HepG2 (cell line): ENCODE data around the gene MBTD1. TPM values are rescaled to one million over a fixed set of nuclear protein-coding genes. Genes with fewer than 3 reads are reported as not detected.

ENCODE experiments used
- CREBL2 ChIP-seq: sonication (generic); formaldehyde crosslinking; IDR thresholded peaks from 2 replicates; pipeline ENCODE4 v1.8.1; 2023; ENCODE audit warnings: missing genetic modification reagents, mild to moderate bottlenecking, borderline replicate concordance
- EP300 ChIP-seq, 3 experiments: sonication (generic) in 1 of 3; formaldehyde crosslinking in 1 of 3; IDR thresholded peaks; 2 replicates each; pipeline versions ENCODE4 v1.5.1 to v1.6.1; 2011 to 2020; ENCODE audit warnings: low read depth in 2 of 3, low read length in 2 of 3, borderline replicate concordance in 1 of 3, improper control_type of control experiment in 1 of 3, mild to moderate bottlenecking in 1 of 3, missing genetic modification reagents in 1 of 3, moderate library complexity in 1 of 3
- ETS1 ChIP-seq: sonication (generic); formaldehyde crosslinking; IDR thresholded peaks from 2 replicates; pipeline ENCODE4 v1.4.0; 2020; ENCODE audit warnings: missing genetic modification reagents
- ETV6 ChIP-seq: sonication (generic); formaldehyde crosslinking; conservative IDR thresholded peaks from 2 replicates; pipeline ENCODE4 v1.4.0; 2020; ENCODE audit warnings: missing genetic modification reagents
- EZH2 ChIP-seq: conservative IDR thresholded peaks from 2 replicates; pipeline ENCODE4 v1.6.1; 2012; ENCODE audit warnings: mild to moderate bottlenecking, low read depth, low read length, moderate library complexity
- GTF2F1 ChIP-seq: fragments of 150-350 bp; IDR thresholded peaks from 2 replicates; pipeline ENCODE4 v1.6.1; 2014; ENCODE audit warnings: low read length
- HNRNPLL ChIP-seq: fragments of 200-400 bp; formaldehyde crosslinking; IDR thresholded peaks from 2 replicates; pipeline ENCODE4 v1.6.1; 2017; ENCODE audit warnings: mild to moderate bottlenecking, low read depth, low read length; ENCODE audit not compliant: poor library complexity, severe bottlenecking
- HOXD1 ChIP-seq: sonication (generic); formaldehyde crosslinking; IDR thresholded peaks from 2 replicates; pipeline ENCODE4 v1.5.0; 2020; ENCODE audit warnings: missing genetic modification reagents
- MAFG ChIP-seq: sonication (generic); formaldehyde crosslinking; IDR thresholded peaks from 2 replicates; pipeline ENCODE4 v1.5.1; 2020; ENCODE audit warnings: mild to moderate bottlenecking, missing genetic modification reagents
- REPIN1 ChIP-seq: sonication (generic); formaldehyde crosslinking; IDR thresholded peaks from 2 replicates; pipeline ENCODE4 v1.8.0; 2022; ENCODE audit warnings: missing genetic modification reagents, low read depth, mild to moderate bottlenecking, borderline replicate concordance
- RXRA ChIP-seq: sonication (generic); formaldehyde crosslinking; IDR thresholded peaks from 2 replicates; pipeline ENCODE4 v1.5.1; 2020; ENCODE audit warnings: missing genetic modification reagents
- SMARCC2 ChIP-seq: fragments of 450-650 bp; IDR thresholded peaks from 2 replicates; pipeline ENCODE4 v1.6.1; 2017; ENCODE audit warnings: antibody characterized with exemption, mild to moderate bottlenecking
- TAF15 ChIP-seq: fragments of 200-400 bp; formaldehyde crosslinking; IDR thresholded peaks from one replicate; pipeline ENCODE4 v1.6.1; 2018; ENCODE audit warnings: mild to moderate bottlenecking, low read depth, low read length; ENCODE audit not compliant: poor library complexity, severe bottlenecking
- XBP1 ChIP-seq: sonication (generic); formaldehyde crosslinking; IDR thresholded peaks from 2 replicates; pipeline ENCODE4 v1.5.0; 2020; ENCODE audit warnings: missing genetic modification reagents
- ZBTB14 ChIP-seq: sonication (generic); formaldehyde crosslinking; IDR thresholded peaks from 2 replicates; pipeline ENCODE4 v1.4.0; 2020; ENCODE audit warnings: missing genetic modification reagents
- ZC3H4 ChIP-seq: sonication (generic); formaldehyde crosslinking; IDR thresholded peaks from 2 replicates; pipeline ENCODE4 v1.4.0; 2020; ENCODE audit warnings: missing genetic modification reagents, borderline replicate concordance
- ZFP41 ChIP-seq: sonication (generic); formaldehyde crosslinking; IDR thresholded peaks from 2 replicates; pipeline ENCODE4 v1.4.0; 2020; ENCODE audit warnings: mild to moderate bottlenecking, missing genetic modification reagents, borderline replicate concordance
- ZFX ChIP-seq: sonication (generic); formaldehyde crosslinking; IDR thresholded peaks from 2 replicates; pipeline ENCODE4 v1.4.0; 2020; ENCODE audit warnings: mild to moderate bottlenecking, low read depth, missing genetic modification reagents, moderate library complexity
- ZNF160 ChIP-seq: sonication (generic); formaldehyde crosslinking; IDR thresholded peaks from 2 replicates; pipeline ENCODE4 v1.8.0; 2022; ENCODE audit warnings: mild to moderate bottlenecking, inconsistent platforms, missing genetic modification reagents
- ZNF264 ChIP-seq: sonication (generic); formaldehyde crosslinking; IDR thresholded peaks from 2 replicates; pipeline ENCODE4 v1.4.0; 2020; ENCODE audit warnings: missing genetic modification reagents
- ZNF292 ChIP-seq: sonication (generic); formaldehyde crosslinking; IDR thresholded peaks from 2 replicates; pipeline ENCODE4 v1.8.1; 2022; ENCODE audit warnings: mild to moderate bottlenecking, low read depth, missing genetic modification reagents, borderline replicate concordance
- ZNF549 ChIP-seq: sonication (generic); formaldehyde crosslinking; IDR thresholded peaks from 2 replicates; pipeline ENCODE4 v1.5.0; 2020; ENCODE audit warnings: missing genetic modification reagents
- ZNF550 ChIP-seq: sonication (generic); formaldehyde crosslinking; IDR thresholded peaks from 2 replicates; pipeline ENCODE4 v1.4.0; 2020; ENCODE audit warnings: mild to moderate bottlenecking, missing genetic modification reagents, borderline replicate concordance
- polyA plus RNA-seq, 8 experiments: library from polyadenylated mRNA; depleted of rRNA in 3 of 8; stranded (reverse) in 7 of 8; unstranded in 1 of 8; fragments of >200 nt; fragmentation: Illumina TruSeq in 4 of 8; extraction: Trizol in 4 of 8; gene quantifications; 2 replicates each; pipeline versions ENCODE4 v1.2.1 to v1.2.3, GENCODE V29; 2011 to 2016; ENCODE audit warnings: low read depth in 4 of 8, missing spikeins in 1 of 8, mixed read lengths in 1 of 8; ENCODE audit not compliant: insufficient read depth in 1 of 8
- total RNA-seq, 5 experiments: library from RNA; depleted of rRNA; stranded (reverse); fragments of >200 nt; fragmentation: Illumina TruSeq; extraction: Trizol; gene quantifications; 2 replicates each; pipeline ENCODE4 v1.2.3, GENCODE V29; 2016; ENCODE audit warnings: low read depth in 1 of 5
- TF ChIP-seq, protein P1 (sequence below): sonication (generic); formaldehyde crosslinking; IDR thresholded peaks from 2 replicates; pipeline ENCODE4 v1.4.0; 2020; ENCODE audit warnings: mild to moderate bottlenecking, missing genetic modification reagents
- TF ChIP-seq, protein P2 (sequence below): sonication (generic); formaldehyde crosslinking; IDR thresholded peaks from 2 replicates; pipeline ENCODE4 v1.4.0; 2020; ENCODE audit warnings: missing genetic modification reagents, borderline replicate concordance

Gene MBTD1
- total and polyA plus RNA-seq, 2 of the 13 experiments (the other 11 are each of a cell fraction or from before 2014, with no cell fraction given), result 20.9 TPM

GRCh38 chr17:51166198-51166986, 93.5 kb downstream of the MBTD1 start, which contains the start of gene NME2 (continued):
- TF ChIP-seq ZNF160 (CRISPR knock-in tag) (peak; percentile 73; the same call in 1 of the 2 replicates), ETS1 (CRISPR knock-in tag) (no peak), ZC3H4 (no peak; the same call in 1 of the 2 replicates), MAFG (CRISPR knock-in tag) (no peak), ZNF292 (0 out of 2 replicates have a peak, but pooled peaks have one; percentile 61), ZNF264 (CRISPR knock-in tag) (no peak), EP300 (IDR thresholded peaks at IDR 0.05; ENCODE audit: low read depth in 2 of 2, low read length in 2 of 2) (no peak), EP300 (CRISPR knock-in tag; IDR thresholded peaks at IDR 0.05; ENCODE audit: borderline replicate concordance) (no peak), HNRNPLL (peak; percentile 94), XBP1 (CRISPR knock-in tag) (no peak), SMARCC2 (no peak), ZFP41 (CRISPR knock-in tag) (no peak), REPIN1 (CRISPR knock-in tag) (no peak), HOXD1 (CRISPR knock-in tag) (no peak), ETV6 (CRISPR knock-in tag) (peak; percentile 89; the same call in 1 of the 2 replicates), TAF15 (no peak), RXRA (peak; percentile 48; the same call in 1 of the 2 replicates), ZNF550 (no peak), ZNF549 (CRISPR knock-in tag) (no peak), EZH2 (no peak), ZFX (CRISPR knock-in tag) (peak; percentile 86), CREBL2 (CRISPR knock-in tag) (no peak), GTF2F1 (no peak), ZBTB14 (CRISPR knock-in tag) (no peak; the same call in none of the 2 replicates)
- TF ChIP-seq, protein P1, sequence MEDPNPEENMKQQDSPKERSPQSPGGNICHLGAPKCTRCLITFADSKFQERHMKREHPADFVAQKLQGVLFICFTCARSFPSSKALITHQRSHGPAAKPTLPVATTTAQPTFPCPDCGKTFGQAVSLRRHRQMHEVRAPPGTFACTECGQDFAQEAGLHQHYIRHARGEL (CRISPR knock-in tag), result no peak
- TF ChIP-seq, protein P2, sequence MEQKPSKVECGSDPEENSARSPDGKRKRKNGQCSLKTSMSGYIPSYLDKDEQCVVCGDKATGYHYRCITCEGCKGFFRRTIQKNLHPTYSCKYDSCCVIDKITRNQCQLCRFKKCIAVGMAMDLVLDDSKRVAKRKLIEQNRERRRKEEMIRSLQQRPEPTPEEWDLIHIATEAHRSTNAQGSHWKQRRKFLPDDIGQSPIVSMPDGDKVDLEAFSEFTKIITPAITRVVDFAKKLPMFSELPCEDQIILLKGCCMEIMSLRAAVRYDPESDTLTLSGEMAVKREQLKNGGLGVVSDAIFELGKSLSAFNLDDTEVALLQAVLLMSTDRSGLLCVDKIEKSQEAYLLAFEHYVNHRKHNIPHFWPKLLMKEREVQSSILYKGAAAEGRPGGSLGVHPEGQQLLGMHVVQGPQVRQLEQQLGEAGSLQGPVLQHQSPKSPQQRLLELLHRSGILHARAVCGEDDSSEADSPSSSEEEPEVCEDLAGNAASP, result no peak
